ENCODE measurements around the gene HEXD. TPM values are rescaled to one million over a fixed set of nuclear protein-coding genes. Genes with fewer than 3 reads are reported as not detected.

Gene HEXD
- total and polyA plus RNA-seq, 10 of the 15 experiments (the other 5 are each of a cell fraction or from before 2014, with no cell fraction given): 1.6 to 24.2 (median 7.0) TPM

- in situ Hi-C loops (cut with MboI) (no loop called here), intact Hi-C loops (cut with micrococcal nuclease; ENCODE audit: unreplicated experiment) (no loop called here)
- H3K27me3 ChIP-seq (replicated peaks in 1 of 2; ENCODE audit: control insufficient read depth in 2 of 2, insufficient read depth in 2 of 2, low read length in 1 of 2): no peaks in the 10 kb centered on the region
- H3K9me3 ChIP-seq (replicated peaks; ENCODE audit: control insufficient read depth, insufficient read depth, low read length): no peaks in the 10 kb centered on the region
- no TSS peak for BruUV-seq (replicated peaks)
- peaks cover 23% of the 10 kb centered on the region for H3K79me2 ChIP-seq (ENCODE audit: control insufficient read depth, insufficient read depth, low read length)
- no peak overlapping the region for H2AFZ ChIP-seq (ENCODE audit: control insufficient read depth, low read depth, low read length)
- FAIRE-seq: no peak
- ChIA-PET RAD21 (ENCODE audit: unreplicated experiment) (no interaction called here), CTCF (no interaction called here), SMC1A (ENCODE audit: uncharacterized antibody, unreplicated experiment) (no interaction called here), POLR2A (no interaction called here)
- H3K4me3 ChIP-seq: no peak overlapping the region
- 90% methylated on average over 34 of the region's 35 CpGs for WGBS (ENCODE audit: insufficient coverage, insufficient replicate concordance, low lambda C conversion rate, missing lambda C conversion rate)
- H3K9ac ChIP-seq (ENCODE audit: control insufficient read depth, insufficient read depth, low read length): no peak overlapping the region
- peaks cover 14 to 37% of the 10 kb centered on the region in 2 experiments for H3K36me3 ChIP-seq (ENCODE audit: control insufficient read depth in 2 of 2, insufficient read depth in 2 of 2, low read length in 1 of 2)
- TF ChIP-seq POLR2A (IDR thresholded peaks at IDR 0.05; ENCODE audit: low read depth, low read length) (peak; percentile 66), MXI1 (IDR thresholded peaks at IDR 0.05; ENCODE audit: low read depth, low read length) (no peak)
- H3K4me1 ChIP-seq (ENCODE audit: control insufficient read depth, insufficient read depth, low read length): peaks cover 16% of the 10 kb centered on the region
- H3K27ac ChIP-seq (ENCODE audit: control insufficient read depth, insufficient read depth): no peak overlapping the region
- H3K4me2 ChIP-seq (ENCODE audit: control insufficient read depth, insufficient read depth): no peak overlapping the region
- H4K20me1 ChIP-seq (ENCODE audit: control insufficient read depth, insufficient read depth): no peaks in the 10 kb centered on the region; the same call in none of the 2 replicates
- DNase-seq (ENCODE audit: low read depth, low spot score): no peak
- no peak for ATAC-seq
These were observed 26.2 kb downstream of the HEXD start for GRCh38 chr17:82444284-82444893.

GRCh38 chr17:82444941-82445521, 26.9 kb downstream of the HEXD start:
- RAD21 ChIA-PET (ENCODE audit: unreplicated experiment): no interaction called here
- in situ Hi-C loops (cut with MboI): no loop called here
- Histone ChIP-seq H2AFZ (ENCODE audit: control insufficient read depth, low read depth, low read length) (no peak overlapping the region), H3K4me1 (ENCODE audit: control insufficient read depth, insufficient read depth, low read length) (peaks cover 16% of the 10 kb centered on the region), H3K9me3 (replicated peaks; ENCODE audit: control insufficient read depth, insufficient read depth, low read length) (no peaks in the 10 kb centered on the region), H3K27ac (ENCODE audit: control insufficient read depth, insufficient read depth) (no peak overlapping the region), H3K36me3 (ENCODE audit: control insufficient read depth in 2 of 2, insufficient read depth in 2 of 2, low read length in 1 of 2) (peaks cover 14 to 37% of the 10 kb centered on the region in 2 experiments), H3K79me2 (ENCODE audit: control insufficient read depth, insufficient read depth, low read length) (peaks cover 29% of the 10 kb centered on the region), H4K20me1 (ENCODE audit: control insufficient read depth, insufficient read depth) (no peaks in the 10 kb centered on the region; the same call in none of the 2 replicates), H3K4me2 (ENCODE audit: control insufficient read depth, insufficient read depth) (no peak overlapping the region), H3K4me3 (no peak overlapping the region), H3K27me3 (replicated peaks in 1 of 2; ENCODE audit: control insufficient read depth in 2 of 2, insufficient read depth in 2 of 2, low read length in 1 of 2) (no peaks in the 10 kb centered on the region), H3K9ac (ENCODE audit: control insufficient read depth, insufficient read depth, low read length) (no peak overlapping the region)
- POLR2A ChIA-PET: no interaction called here
- ATAC-seq (no peak), DNase-seq (ENCODE audit: low read depth, low spot score) (no peak), FAIRE-seq (no peak)
- intact Hi-C loops (cut with micrococcal nuclease; ENCODE audit: unreplicated experiment): loop anchor here (5.0 kb wide), 1 partner anchor 107 kb away; no protein-coding TSS in a partner anchor
- CTCF ChIA-PET: no interaction called here
- no TSS peak for BruUV-seq (replicated peaks)
- 72% methylated on average over 19 of the region's 19 CpGs for WGBS (ENCODE audit: insufficient coverage, insufficient replicate concordance, low lambda C conversion rate, missing lambda C conversion rate)
- TF ChIP-seq NKRF (conservative IDR thresholded peaks at IDR 0.05): no peak
- no peak for TF ChIP-seq SREBF2 (IDR thresholded peaks at IDR 0.05; ENCODE audit: low read length)
- TF ChIP-seq ZZZ3 (IDR thresholded peaks at IDR 0.05; ENCODE audit: control insufficient read depth, insufficient read length, low read depth): no peak
- no peak for TF ChIP-seq STAT3 (IDR thresholded peaks at IDR 0.05; ENCODE audit: low read depth, low read length)
- no peak for TF ChIP-seq POLR2A (IDR thresholded peaks at IDR 0.05; ENCODE audit: low read depth, low read length)
- TF ChIP-seq SMAD5 (IDR thresholded peaks at IDR 0.05; ENCODE audit: low read depth): no peak
- TF ChIP-seq SMC3 (IDR thresholded peaks at IDR 0.05; ENCODE audit: borderline replicate concordance, low read length): no peak
- no peak for TF ChIP-seq RAD51 (IDR thresholded peaks at IDR 0.05)
- no peak for TF ChIP-seq RAD21 (IDR thresholded peaks at IDR 0.05; ENCODE audit: insufficient read depth, low read depth, low read length)
- TF ChIP-seq STAT1 (conservative IDR thresholded peaks at IDR 0.05): no peak
- no peak for TF ChIP-seq NFYA (IDR thresholded peaks at IDR 0.05; ENCODE audit: borderline replicate concordance, low read depth, low read length)
- SMC1A ChIA-PET (ENCODE audit: uncharacterized antibody, unreplicated experiment): no interaction called here

Data from GM12878 (cell line).